Hindlimb muscle (tissue), 1 donor: ENCODE measurements around the gene SELENOS. TPM values are rescaled to one million over a fixed set of nuclear protein-coding genes. Genes with fewer than 3 reads are reported as not detected.

Source experiments
- polyA plus RNA-seq: library from polyadenylated mRNA; unstranded; fragments of 120-200 nt; gene quantifications from one replicate; pipeline ENCODE4 v1.2.1, GENCODE V29; 2013; ENCODE audit not compliant: insufficient read length

SELENOS gene
- polyA plus RNA-seq, 1 donor: 36.5 TPM

Other genes with a start within 250 kb of the SELENOS start
- 35.7 TPM for gene CHSY1, start 25.4 kb downstream of the SELENOS start, polyA plus RNA-seq
- 34.1 TPM for gene SNRPA1, start 17.8 kb upstream of the SELENOS start, polyA plus RNA-seq
- 9.8 TPM for gene PCSK6, start 212.2 kb upstream of the SELENOS start, polyA plus RNA-seq